ENCODE measurements around the gene KCTD17.

DNA sequence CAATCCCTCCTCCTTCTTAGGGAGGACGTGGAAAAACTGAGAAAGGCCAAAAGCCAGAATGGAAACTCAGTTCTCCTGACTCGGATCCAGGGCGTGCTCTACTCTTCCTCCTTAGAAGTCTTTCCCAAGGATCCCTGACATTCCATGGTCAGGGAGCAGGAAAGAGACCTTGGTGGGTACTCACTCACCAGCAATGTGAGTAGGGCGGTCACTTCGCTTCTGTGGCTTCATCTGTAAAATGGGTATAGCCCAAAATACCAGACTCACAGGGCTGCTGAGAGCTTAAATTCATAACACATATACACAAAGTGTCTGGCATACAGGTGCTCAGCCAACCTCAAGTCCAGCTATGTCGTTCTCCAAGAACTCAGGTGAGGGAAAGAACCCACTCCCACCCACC, 629 bp upstream of the KCTD17 start:
- no peak for TF ChIP-seq ZBTB7A (IDR thresholded peaks at IDR 0.05; ENCODE audit: low read depth)
- TF ChIP-seq, protein P1, sequence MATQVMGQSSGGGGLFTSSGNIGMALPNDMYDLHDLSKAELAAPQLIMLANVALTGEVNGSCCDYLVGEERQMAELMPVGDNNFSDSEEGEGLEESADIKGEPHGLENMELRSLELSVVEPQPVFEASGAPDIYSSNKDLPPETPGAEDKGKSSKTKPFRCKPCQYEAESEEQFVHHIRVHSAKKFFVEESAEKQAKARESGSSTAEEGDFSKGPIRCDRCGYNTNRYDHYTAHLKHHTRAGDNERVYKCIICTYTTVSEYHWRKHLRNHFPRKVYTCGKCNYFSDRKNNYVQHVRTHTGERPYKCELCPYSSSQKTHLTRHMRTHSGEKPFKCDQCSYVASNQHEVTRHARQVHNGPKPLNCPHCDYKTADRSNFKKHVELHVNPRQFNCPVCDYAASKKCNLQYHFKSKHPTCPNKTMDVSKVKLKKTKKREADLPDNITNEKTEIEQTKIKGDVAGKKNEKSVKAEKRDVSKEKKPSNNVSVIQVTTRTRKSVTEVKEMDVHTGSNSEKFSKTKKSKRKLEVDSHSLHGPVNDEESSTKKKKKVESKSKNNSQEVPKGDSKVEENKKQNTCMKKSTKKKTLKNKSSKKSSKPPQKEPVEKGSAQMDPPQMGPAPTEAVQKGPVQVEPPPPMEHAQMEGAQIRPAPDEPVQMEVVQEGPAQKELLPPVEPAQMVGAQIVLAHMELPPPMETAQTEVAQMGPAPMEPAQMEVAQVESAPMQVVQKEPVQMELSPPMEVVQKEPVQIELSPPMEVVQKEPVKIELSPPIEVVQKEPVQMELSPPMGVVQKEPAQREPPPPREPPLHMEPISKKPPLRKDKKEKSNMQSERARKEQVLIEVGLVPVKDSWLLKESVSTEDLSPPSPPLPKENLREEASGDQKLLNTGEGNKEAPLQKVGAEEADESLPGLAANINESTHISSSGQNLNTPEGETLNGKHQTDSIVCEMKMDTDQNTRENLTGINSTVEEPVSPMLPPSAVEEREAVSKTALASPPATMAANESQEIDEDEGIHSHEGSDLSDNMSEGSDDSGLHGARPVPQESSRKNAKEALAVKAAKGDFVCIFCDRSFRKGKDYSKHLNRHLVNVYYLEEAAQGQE (IDR thresholded peaks at IDR 0.05; ENCODE audit: low read depth): no peak
- TF ChIP-seq YY1 (IDR thresholded peaks at IDR 0.05; ENCODE audit: low read depth): no peak
- TF ChIP-seq TEAD4 (IDR thresholded peaks at IDR 0.05): no peak
- TF ChIP-seq, protein P2, sequence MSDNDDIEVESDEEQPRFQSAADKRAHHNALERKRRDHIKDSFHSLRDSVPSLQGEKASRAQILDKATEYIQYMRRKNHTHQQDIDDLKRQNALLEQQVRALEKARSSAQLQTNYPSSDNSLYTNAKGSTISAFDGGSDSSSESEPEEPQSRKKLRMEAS (IDR thresholded peaks at IDR 0.05): no peak
- no peak for TF ChIP-seq TAF1 (IDR thresholded peaks at IDR 0.05; ENCODE audit: low read depth)
- no peak for TF ChIP-seq CEBPB (IDR thresholded peaks at IDR 0.05)
- TF ChIP-seq, protein P3, sequence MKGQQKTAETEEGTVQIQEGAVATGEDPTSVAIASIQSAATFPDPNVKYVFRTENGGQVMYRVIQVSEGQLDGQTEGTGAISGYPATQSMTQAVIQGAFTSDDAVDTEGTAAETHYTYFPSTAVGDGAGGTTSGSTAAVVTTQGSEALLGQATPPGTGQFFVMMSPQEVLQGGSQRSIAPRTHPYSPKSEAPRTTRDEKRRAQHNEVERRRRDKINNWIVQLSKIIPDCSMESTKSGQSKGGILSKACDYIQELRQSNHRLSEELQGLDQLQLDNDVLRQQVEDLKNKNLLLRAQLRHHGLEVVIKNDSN (IDR thresholded peaks at IDR 0.05): no peak
- no peak for TF ChIP-seq EP300 (IDR thresholded peaks at IDR 0.05; ENCODE audit: borderline replicate concordance)
- TF ChIP-seq TCF12 (IDR thresholded peaks at IDR 0.05; ENCODE audit: low read depth): no peak
- no peak for TF ChIP-seq FOXM1 (IDR thresholded peaks at IDR 0.05; ENCODE audit: borderline replicate concordance, low read depth)
- no peak for TF ChIP-seq RAD21 (IDR thresholded peaks at IDR 0.05; ENCODE audit: low read depth)
- no peak for TF ChIP-seq CREB1 (IDR thresholded peaks at IDR 0.05; ENCODE audit: low read depth)
- no peak for TF ChIP-seq NFIC (IDR thresholded peaks at IDR 0.05)

Measured in Ishikawa (cell line).